ENCODE results near the gene IPO9.

DNA sequence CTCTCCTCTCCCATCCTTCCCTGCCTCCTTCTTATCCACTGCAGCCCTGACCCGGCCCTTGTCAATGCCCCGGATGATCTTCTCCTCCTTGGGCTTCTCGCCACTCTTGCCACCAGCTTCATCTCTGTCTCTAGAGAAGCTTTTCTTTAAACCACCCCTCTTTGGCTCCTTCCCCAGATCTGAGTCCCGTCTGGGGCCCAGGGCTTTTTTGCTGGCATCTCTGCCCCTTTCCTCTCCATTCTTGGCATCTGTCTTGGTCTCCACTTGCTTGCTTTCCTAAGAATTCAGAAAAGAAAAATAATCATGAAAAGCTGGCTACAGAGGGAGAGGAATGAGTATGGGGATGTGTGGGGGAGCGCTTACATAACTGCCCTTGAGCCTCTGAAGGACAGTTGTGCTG, 71.5 kb downstream of the IPO9 start:
- TF ChIP-seq, protein P1, sequence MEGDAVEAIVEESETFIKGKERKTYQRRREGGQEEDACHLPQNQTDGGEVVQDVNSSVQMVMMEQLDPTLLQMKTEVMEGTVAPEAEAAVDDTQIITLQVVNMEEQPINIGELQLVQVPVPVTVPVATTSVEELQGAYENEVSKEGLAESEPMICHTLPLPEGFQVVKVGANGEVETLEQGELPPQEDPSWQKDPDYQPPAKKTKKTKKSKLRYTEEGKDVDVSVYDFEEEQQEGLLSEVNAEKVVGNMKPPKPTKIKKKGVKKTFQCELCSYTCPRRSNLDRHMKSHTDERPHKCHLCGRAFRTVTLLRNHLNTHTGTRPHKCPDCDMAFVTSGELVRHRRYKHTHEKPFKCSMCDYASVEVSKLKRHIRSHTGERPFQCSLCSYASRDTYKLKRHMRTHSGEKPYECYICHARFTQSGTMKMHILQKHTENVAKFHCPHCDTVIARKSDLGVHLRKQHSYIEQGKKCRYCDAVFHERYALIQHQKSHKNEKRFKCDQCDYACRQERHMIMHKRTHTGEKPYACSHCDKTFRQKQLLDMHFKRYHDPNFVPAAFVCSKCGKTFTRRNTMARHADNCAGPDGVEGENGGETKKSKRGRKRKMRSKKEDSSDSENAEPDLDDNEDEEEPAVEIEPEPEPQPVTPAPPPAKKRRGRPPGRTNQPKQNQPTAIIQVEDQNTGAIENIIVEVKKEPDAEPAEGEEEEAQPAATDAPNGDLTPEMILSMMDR (IDR thresholded peaks at IDR 0.05 in 2 of 3, conservative IDR thresholded peaks at IDR 0.05 in 1 of 3; ENCODE audit: borderline replicate concordance in 1 of 3, insufficient read depth in 1 of 3, low read depth in 2 of 3, low read length in 2 of 3) = no peak
- TF ChIP-seq POLR2A (IDR thresholded peaks at IDR 0.05; ENCODE audit: borderline replicate concordance, extremely low read depth, insufficient read depth, insufficient read length) (no peak), SP1 (IDR thresholded peaks at IDR 0.05; ENCODE audit: low read depth) (no peak), CEBPB (IDR thresholded peaks at IDR 0.05; ENCODE audit: low read depth) (no peak)
- TF ChIP-seq, protein P2, sequence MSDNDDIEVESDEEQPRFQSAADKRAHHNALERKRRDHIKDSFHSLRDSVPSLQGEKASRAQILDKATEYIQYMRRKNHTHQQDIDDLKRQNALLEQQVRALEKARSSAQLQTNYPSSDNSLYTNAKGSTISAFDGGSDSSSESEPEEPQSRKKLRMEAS (IDR thresholded peaks at IDR 0.05) = no peak
- TF ChIP-seq, protein P3, sequence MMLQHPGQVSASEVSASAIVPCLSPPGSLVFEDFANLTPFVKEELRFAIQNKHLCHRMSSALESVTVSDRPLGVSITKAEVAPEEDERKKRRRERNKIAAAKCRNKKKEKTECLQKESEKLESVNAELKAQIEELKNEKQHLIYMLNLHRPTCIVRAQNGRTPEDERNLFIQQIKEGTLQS (IDR thresholded peaks at IDR 0.05) = no peak
